ENCODE measurements around the gene JAML.
A peak's percentile ranks its signal among the peaks of the same experiment; 100 is the strongest.

The JAML gene

DNA sequence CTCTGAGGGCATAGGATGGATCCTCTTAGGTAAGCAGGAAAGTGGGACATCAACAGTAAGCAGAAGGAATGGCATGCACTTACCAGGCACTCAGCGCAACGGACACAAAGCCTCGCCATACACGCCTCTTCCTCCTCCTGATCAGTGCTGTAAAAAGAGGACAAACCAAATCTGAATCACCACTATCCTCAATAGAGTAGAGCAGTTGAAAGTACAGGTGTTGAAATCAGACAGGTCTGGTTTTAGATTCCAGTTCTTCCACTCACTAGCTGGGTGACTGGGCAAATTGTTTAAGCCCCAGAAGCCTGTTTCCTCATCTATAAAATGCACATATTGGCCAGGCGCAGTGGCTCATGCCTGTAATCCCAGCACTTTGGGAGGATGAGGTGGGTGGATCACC lies 8.6 kb upstream of the JAML start:
- H3K27ac ChIP-seq: no peak overlapping the region
- no peak overlapping the region for H3K4me3 ChIP-seq
- DNase-seq (ENCODE audit: low spot score): no peak
- TF ChIP-seq, protein P1, sequence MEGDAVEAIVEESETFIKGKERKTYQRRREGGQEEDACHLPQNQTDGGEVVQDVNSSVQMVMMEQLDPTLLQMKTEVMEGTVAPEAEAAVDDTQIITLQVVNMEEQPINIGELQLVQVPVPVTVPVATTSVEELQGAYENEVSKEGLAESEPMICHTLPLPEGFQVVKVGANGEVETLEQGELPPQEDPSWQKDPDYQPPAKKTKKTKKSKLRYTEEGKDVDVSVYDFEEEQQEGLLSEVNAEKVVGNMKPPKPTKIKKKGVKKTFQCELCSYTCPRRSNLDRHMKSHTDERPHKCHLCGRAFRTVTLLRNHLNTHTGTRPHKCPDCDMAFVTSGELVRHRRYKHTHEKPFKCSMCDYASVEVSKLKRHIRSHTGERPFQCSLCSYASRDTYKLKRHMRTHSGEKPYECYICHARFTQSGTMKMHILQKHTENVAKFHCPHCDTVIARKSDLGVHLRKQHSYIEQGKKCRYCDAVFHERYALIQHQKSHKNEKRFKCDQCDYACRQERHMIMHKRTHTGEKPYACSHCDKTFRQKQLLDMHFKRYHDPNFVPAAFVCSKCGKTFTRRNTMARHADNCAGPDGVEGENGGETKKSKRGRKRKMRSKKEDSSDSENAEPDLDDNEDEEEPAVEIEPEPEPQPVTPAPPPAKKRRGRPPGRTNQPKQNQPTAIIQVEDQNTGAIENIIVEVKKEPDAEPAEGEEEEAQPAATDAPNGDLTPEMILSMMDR (IDR thresholded peaks at IDR 0.05): no peak

DNA sequence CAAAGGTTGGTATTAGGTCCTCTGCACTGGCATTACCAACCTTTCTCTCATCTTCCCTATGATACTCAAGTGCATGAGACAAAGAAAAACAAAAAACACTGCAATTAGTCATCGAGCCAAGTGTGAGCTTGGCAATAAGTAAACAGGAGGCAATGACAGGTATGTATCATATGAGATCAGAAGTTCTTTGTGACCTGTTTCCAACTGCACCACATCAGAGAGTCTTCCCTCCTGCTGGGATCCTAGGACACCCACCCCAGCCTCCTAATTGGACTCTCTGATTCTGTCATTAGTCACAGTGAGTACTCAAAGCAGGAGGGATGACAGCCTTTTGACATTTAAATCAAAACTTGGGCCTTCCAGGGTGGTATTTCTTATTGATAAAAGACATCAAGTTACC lies 7.8 kb upstream of the JAML start:
- Histone ChIP-seq H3K27ac (no peak overlapping the region), H3K4me3 (no peak overlapping the region)
- DNase-seq (ENCODE audit: low spot score): no peak
- TF ChIP-seq, protein P1 (IDR thresholded peaks at IDR 0.05): no peak

DNA sequence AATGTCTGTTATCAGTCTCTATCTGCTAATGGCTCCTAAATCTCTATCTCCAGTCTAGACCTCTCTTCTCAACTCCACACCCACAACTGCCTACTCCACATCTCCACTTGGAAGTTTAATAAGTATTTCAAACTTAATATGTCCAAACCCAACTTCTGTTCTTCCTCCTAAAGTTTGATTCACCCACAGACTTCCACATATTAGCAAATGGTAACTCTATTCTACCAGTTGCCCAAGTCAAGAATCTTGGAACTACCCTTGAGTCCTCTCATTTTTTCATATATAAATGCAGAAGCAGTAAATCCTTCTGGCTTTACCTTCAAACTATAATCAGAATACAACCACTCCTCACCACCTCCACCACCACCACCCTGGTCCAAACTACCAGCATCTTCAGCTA lies 6.7 kb upstream of the JAML start:
- H3K27ac ChIP-seq: no peak overlapping the region

DNA sequence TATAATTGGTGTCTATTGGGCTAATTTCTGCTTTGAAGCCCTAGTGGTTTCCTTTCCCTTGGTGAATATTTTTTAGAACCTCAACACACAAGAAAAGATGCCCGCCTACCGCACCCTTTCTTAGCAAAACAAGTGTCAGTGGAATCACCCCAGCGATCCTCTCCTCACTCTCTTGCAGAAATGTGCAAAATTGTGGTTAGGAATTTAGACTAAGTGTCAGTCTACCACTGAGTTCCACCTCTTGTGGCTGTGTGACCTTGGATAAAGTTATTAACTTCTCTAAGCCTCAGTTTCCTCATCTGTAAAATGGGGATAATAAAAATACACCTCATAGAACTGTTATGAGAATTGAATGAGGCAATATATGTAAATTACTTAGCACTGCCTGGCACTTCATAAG lies 5.3 kb upstream of the JAML start:
- DNase-seq (ENCODE audit: low spot score): no peak
- TF ChIP-seq, protein P1 (IDR thresholded peaks at IDR 0.05): no peak
- Histone ChIP-seq H3K4me3 (no peak overlapping the region), H3K27ac (peak overlapping the region in 1 of 2 donors; percentile 61)

More for the DNA sequence above, 6.7 kb upstream of the JAML start:
- TF ChIP-seq, protein P1 (IDR thresholded peaks at IDR 0.05): no peak
- H3K4me3 ChIP-seq: no peak overlapping the region
- DNase-seq (ENCODE audit: low spot score): no peak

DNA sequence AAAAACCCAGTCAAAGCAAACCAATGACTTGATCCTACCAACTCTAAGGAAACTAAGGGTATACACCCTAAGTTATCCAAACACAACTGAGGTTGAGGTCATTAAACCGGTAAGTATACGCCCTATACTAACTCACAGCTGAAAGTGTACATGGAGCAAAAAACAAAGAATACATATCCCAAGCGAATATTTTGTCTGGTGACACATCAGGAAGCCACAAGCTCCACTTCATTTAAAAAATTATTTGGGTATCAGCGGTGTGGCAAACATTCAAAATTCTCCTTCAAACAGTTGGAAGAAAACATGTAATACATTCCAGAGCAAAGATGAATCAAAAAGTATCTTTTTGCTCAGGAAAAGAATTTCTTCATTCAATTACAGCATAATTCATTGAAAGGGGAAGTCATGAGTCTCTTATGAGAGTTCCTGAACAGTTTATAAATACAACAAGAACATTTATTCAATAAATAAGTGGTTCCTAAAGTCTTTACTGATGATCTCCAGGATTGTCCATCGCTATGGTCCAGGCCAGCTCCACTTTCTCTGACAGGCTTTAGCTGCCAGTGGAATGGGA lies 4.5 kb upstream of the JAML start:
- H3K27ac ChIP-seq: peak overlapping the region in 1 of 2 donors; percentile 61
- H3K4me3 ChIP-seq: no peak overlapping the region
- TF ChIP-seq, protein P1 (IDR thresholded peaks at IDR 0.05): no peak
- DNase-seq (ENCODE audit: low spot score): no peak

DNA sequence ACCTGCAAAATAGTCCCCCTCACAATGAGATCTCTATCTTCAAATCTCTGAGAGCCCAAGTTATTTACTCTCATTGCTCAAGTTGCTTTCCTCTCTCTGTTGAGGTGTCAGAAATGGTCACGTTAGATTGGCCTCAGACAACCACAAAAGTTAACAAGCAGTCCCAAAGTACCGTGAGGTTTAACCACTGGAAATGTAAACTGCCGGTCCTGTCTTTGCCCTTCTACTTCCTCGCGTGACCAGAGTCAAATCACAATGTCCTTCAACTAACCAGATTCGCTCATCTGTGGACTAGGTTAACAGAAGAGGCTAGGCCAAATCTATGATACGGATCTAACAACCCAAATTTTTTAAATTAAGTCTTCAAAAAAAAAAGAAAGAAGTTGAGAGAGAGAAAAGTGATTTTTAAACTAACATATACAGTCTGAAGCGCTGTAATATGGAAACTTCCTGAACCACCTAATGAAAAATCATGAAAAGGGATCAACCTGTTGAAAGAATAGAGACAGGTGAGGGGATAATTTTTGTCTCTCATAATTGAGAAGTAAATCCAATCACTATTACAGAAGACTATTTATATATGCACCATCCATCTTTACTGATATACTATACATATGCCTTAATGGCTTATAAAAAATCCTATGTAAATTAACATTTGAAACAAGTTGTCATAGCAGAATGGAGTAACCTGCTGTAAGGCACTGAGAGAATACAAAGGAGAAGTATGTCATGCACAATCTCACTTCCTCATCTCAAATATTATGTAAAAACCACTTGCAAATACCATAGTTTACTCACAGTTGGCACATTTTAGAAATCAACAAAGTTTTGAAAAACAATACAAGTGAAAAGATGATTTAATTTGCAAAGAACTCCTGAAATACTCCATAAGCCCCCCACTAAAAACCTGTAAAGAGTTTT lies 3.3 kb upstream of the JAML start:
- TF ChIP-seq, protein P1 (IDR thresholded peaks at IDR 0.05): no peak
- no peak overlapping the region for H3K4me3 ChIP-seq
- DNase-seq (ENCODE audit: low spot score): no peak
- H3K27ac ChIP-seq: no peak overlapping the region

DNA sequence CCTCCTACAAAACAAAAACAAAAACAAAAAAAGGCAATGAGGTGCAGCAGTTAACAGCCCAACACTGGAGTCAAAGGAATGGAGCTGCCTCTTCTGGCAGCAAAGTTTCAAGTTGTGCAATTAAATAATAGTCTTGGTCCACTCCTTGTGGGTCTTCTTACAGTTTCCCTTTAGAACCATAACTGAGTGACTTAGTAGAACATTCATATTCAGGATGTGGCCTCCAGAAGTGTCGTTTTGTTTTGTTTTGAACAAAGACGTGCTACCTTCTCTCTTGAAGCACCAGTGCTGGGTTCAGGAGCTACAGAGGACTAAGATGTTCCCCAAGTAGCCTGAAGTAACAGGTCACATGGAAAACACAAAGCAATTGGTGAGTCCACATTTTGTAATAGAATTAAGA lies 2.0 kb upstream of the JAML start:
- no peak for DNase-seq (ENCODE audit: low spot score)
- no peak overlapping the region for H3K27ac ChIP-seq
- TF ChIP-seq, protein P1 (IDR thresholded peaks at IDR 0.05): no peak

More for the DNA sequence above, 2.0 kb upstream of the JAML start:
- H3K4me3 ChIP-seq: no peak overlapping the region

Measured in coronary artery (tissue), 2 donors.